HCT116 (cell line): ENCODE measurements around the gene DOCK1. TPM values are rescaled to one million over a fixed set of nuclear protein-coding genes. Genes with fewer than 3 reads are reported as not detected.

ENCODE experiments used
- ATAC-seq: fragments of 200-7000 bp; cut with Tn5 transposase; 2 replicates; pipeline ENCODE4 v1.9.1; 2020; ENCODE audit warnings: mild to moderate bottlenecking, moderate library complexity
- BruUV-seq: library from RNA; stranded (reverse); fragments of 400-500 nt; replicated peaks from 2 replicates; lab custom pipeline; 2021; lab: Mats Ljungman, UMichigan
- CTCF ChIA-PET: fragments of 300-600 bp; sonication (Branson Sonifier 250); formaldehyde crosslinking; loops from one replicate; lab custom pipeline; 2021; ENCODE audit warnings: antibody characterized with exemption; lab: Charles Lee
- POLR2A ChIA-PET: fragments of 300-600, 350-600 bp; sonication (Branson Sonifier 250); formaldehyde crosslinking; loops from one replicate; lab custom pipeline; 2021; ENCODE audit warnings: antibody characterized with exemption; lab: Charles Lee
- RAD21 ChIA-PET, 2 experiments: fragments of 300-600 bp; sonication (Branson Sonifier 250); formaldehyde crosslinking; loops; one replicate each; lab custom pipeline; 2023; ENCODE audit warnings: low total read pairs in 2 of 2; ENCODE audit not compliant: uncharacterized antibody in 2 of 2, unreplicated experiment in 2 of 2, low non-redundant PET in 1 of 2; lab: Charles Lee
- DNase-seq: peaks from one replicate; pipeline ENCODE4 v3.0.0-alpha.2; 2010; ENCODE audit warnings: low read depth, low spot score
- H2AFZ ChIP-seq: fragments of 200-600 bp; shearing (Covaris generic), sonication (generic); 2 replicates; pipeline ENCODE4 v1.6.1; 2017; ENCODE audit warnings: low read depth, mixed run types, mixed read lengths, antibody characterized with exemption, low read length; ENCODE audit not compliant: poor library complexity, severe bottlenecking
- H3K27ac ChIP-seq: 2 replicates; pipeline ENCODE4 v1.5.1; 2012; ENCODE audit warnings: low read depth, low read length
- H3K27me3 ChIP-seq: fragments of 200-600 bp; sonication (generic); 2 replicates; pipeline ENCODE4 v1.6.1; 2016; ENCODE audit warnings: mixed run types, low read length, mixed read lengths; ENCODE audit not compliant: insufficient read depth
- H3K36me3 ChIP-seq, 2 experiments: fragments of 200-500 bp in 1 of 2; fragments of 200-600 bp in 1 of 2; sonication (Bioruptor generic) in 1 of 2; sonication (generic) in 1 of 2; 2 replicates each; pipeline versions ENCODE4 v1.5.1 to v1.6.1; 2014 to 2016; ENCODE audit warnings: low read length in 2 of 2, inconsistent platforms in 1 of 2, mixed read lengths in 1 of 2, mixed run types in 1 of 2; ENCODE audit not compliant: insufficient read depth in 2 of 2, control insufficient read depth in 1 of 2
- H3K4me1 ChIP-seq, 2 experiments: fragments of 200-600 bp in 1 of 2; sonication (generic) in 1 of 2; 2 replicates each; pipeline versions ENCODE4 v1.5.1 to v1.6.1; 2012 to 2017; ENCODE audit warnings: low read length in 2 of 2, inconsistent platforms in 1 of 2, mild to moderate bottlenecking in 1 of 2, mixed read lengths in 1 of 2, mixed run types in 1 of 2, moderate library complexity in 1 of 2; ENCODE audit not compliant: insufficient read depth in 2 of 2, control insufficient read depth in 1 of 2
- H3K4me2 ChIP-seq: fragments of 200-600 bp; sonication (generic); 2 replicates; pipeline ENCODE4 v1.6.1; 2017; ENCODE audit warnings: mixed run types, low read length, mixed read lengths
- H3K4me3 ChIP-seq, 2 experiments: fragments of 200-600 bp in 1 of 2; sonication (generic) in 1 of 2; replicated peaks in 1 of 2; 2 replicates each; pipeline ENCODE4 v1.5.1; 2011 to 2016; ENCODE audit warnings: low read length in 2 of 2, control low read depth in 1 of 2, low read depth in 1 of 2, mild to moderate bottlenecking in 1 of 2, mixed read lengths in 1 of 2, mixed run types in 1 of 2
- H3K79me2 ChIP-seq: fragments of 200-600 bp; sonication (generic); 2 replicates; pipeline ENCODE4 v1.6.1; 2017; ENCODE audit warnings: mild to moderate bottlenecking, mixed run types, low read length, moderate library complexity, mixed read lengths; ENCODE audit not compliant: insufficient read depth
- H3K9ac ChIP-seq: fragments of 200-600 bp; sonication (generic); 2 replicates; pipeline ENCODE4 v1.6.1; 2016; ENCODE audit warnings: low read length, mixed read lengths
- H3K9me2 ChIP-seq: fragments of 200-600 bp; sonication (generic), shearing (Covaris generic); 2 replicates; pipeline ENCODE4 v1.6.1; 2017; ENCODE audit warnings: mixed run types, mild to moderate bottlenecking, moderate library complexity; ENCODE audit not compliant: insufficient read depth
- H3K9me3 ChIP-seq, 2 experiments: fragments of 200-500 bp in 1 of 2; fragments of 200-600 bp in 1 of 2; sonication (Bioruptor generic) in 1 of 2; sonication (generic) in 1 of 2; 2 replicates each; pipeline ENCODE4 v1.6.1; 2014 to 2017; ENCODE audit warnings: low read length in 2 of 2, mixed read lengths in 2 of 2, inconsistent platforms in 1 of 2, low read depth in 1 of 2, mild to moderate bottlenecking in 1 of 2, mixed run types in 1 of 2, moderate library complexity in 1 of 2; ENCODE audit not compliant: control insufficient read depth in 1 of 2, insufficient read depth in 1 of 2
- H4K20me1 ChIP-seq: fragments of 200-600 bp; sonication (generic), shearing (Covaris generic); 2 replicates; pipeline ENCODE4 v1.6.1; 2017; ENCODE audit warnings: mixed run types, mild to moderate bottlenecking, moderate library complexity; ENCODE audit not compliant: insufficient read depth
- CBX3 ChIP-seq: IDR thresholded peaks from 2 replicates; pipeline ENCODE4 v1.6.1; 2012; ENCODE audit warnings: low read depth
- CEBPB ChIP-seq: IDR thresholded peaks from 2 replicates; pipeline ENCODE4 v1.6.1; 2012; ENCODE audit warnings: low read depth
- EGR1 ChIP-seq: IDR thresholded peaks from 2 replicates; pipeline ENCODE4 v1.6.1; 2012; ENCODE audit warnings: low read depth
- ELF1 ChIP-seq: IDR thresholded peaks from 2 replicates; pipeline ENCODE4 v1.6.1; 2012; ENCODE audit warnings: low read depth, borderline replicate concordance
- FOSL1 ChIP-seq: IDR thresholded peaks from 2 replicates; pipeline ENCODE4 v1.6.1; 2012; ENCODE audit warnings: low read depth
- JUND ChIP-seq: IDR thresholded peaks from 2 replicates; pipeline ENCODE4 v1.6.1; 2012
- POLR2AphosphoS5 ChIP-seq: IDR thresholded peaks from 2 replicates; pipeline ENCODE4 v1.6.1; 2011; ENCODE audit warnings: mild to moderate bottlenecking, low read depth, low read length, moderate library complexity
- RAD21 ChIP-seq: IDR thresholded peaks from 2 replicates; pipeline ENCODE4 v1.6.1; 2012; ENCODE audit warnings: low read depth, mild to moderate bottlenecking
- SIN3A ChIP-seq: IDR thresholded peaks from 2 replicates; pipeline ENCODE4 v1.6.1; 2012; ENCODE audit warnings: low read depth
- SP1 ChIP-seq: IDR thresholded peaks from 2 replicates; pipeline ENCODE4 v1.6.1; 2012; ENCODE audit warnings: low read depth
- SRF ChIP-seq: IDR thresholded peaks from 2 replicates; pipeline ENCODE4 v1.6.1; 2012; ENCODE audit warnings: low read depth
- TCF7L2 ChIP-seq: IDR thresholded peaks from 2 replicates; pipeline ENCODE4 v1.7.0; 2011; ENCODE audit warnings: borderline replicate concordance, inconsistent platforms; ENCODE audit not compliant: insufficient read depth, insufficient read length; ENCODE audit errors: extremely low read depth
- ZFX ChIP-seq: fragments of 450-650 bp; IDR thresholded peaks from 2 replicates; pipeline ENCODE4 v1.6.1; 2017
- ZNF274 ChIP-seq: fragments of 200-500 bp; sonication (Bioruptor generic); IDR thresholded peaks from 2 replicates; pipeline ENCODE4 v1.6.1; 2014; ENCODE audit warnings: mild to moderate bottlenecking, low read depth, low read length, inconsistent platforms
- intact Hi-C: fragments of 100-400 bp; cut with micrococcal nuclease; formaldehyde crosslinking; loops from 2 replicates; pipeline ENCODE4 v1.10.0; 2022
- total RNA-seq: library from RNA; stranded (reverse); gene quantifications from one replicate; pipeline ENCODE4 v1.2.1, GENCODE V29; 2021; ENCODE audit not compliant: unreplicated experiment
- TF ChIP-seq, protein P1 (sequence below): IDR thresholded peaks from 2 replicates; pipeline ENCODE4 v1.6.1; 2012
- TF ChIP-seq, protein P2 (sequence below): IDR thresholded peaks from 2 replicates; pipeline ENCODE4 v1.6.1; 2011; ENCODE audit warnings: mild to moderate bottlenecking, low read length, moderate library complexity; ENCODE audit not compliant: insufficient replicate concordance; ENCODE audit errors: extremely low read depth
- TF ChIP-seq, protein P3 (sequence below): IDR thresholded peaks from 2 replicates; pipeline ENCODE4 v1.6.1; 2012; ENCODE audit warnings: low read depth
- TF ChIP-seq, protein P4 (sequence below): IDR thresholded peaks from 2 replicates; pipeline ENCODE4 v1.6.1; 2012

DOCK1 gene
- total RNA-seq, 1 experiment from 2014 or later: 46.5 TPM

DNA sequence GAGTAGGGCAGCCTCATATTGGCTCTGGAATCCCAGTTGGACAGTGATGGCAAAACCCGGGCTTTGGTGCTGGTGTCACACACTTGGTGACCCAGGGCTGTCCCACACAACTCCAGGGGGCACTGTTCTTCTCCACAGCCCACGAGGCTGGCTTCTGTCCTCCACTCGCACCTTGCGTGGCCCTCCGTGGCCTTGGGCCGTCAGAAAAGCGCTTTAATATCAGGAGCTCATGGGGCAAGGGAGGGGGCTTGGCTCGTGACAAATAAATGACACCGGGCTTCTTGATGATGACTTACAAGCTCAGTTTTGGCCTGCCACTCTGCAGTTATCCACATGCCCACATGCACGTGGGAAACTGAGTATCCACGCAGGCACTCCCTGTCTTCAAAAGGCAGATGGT is 8.1 kb downstream of the DOCK1 start:
- Histone ChIP-seq H3K27ac (no peak overlapping the region), H3K4me2 (no peak overlapping the region), H3K36me3 (no peaks in the 10 kb centered on the region), H3K9me2 (no peaks in the 10 kb centered on the region), H4K20me1 (no peaks in the 10 kb centered on the region), H3K4me3 (no peak overlapping the region), H3K27me3 (no peaks in the 10 kb centered on the region), H2AFZ (no peak overlapping the region), H3K9ac (no peak overlapping the region), H3K79me2 (peaks cover 97% of the 10 kb centered on the region), H3K9me3 (peaks cover 0 to 5% of the 10 kb centered on the region in 2 experiments; a peak in 1 of 4 replicates), H3K4me1 (no peaks in the 10 kb centered on the region)
- intact Hi-C loops: no loop called here
- TF ChIP-seq ELF1 (no peak), ZFX (no peak), SIN3A (no peak), RAD21 (no peak), CBX3 (no peak), TCF7L2 (no peak), FOSL1 (no peak), POLR2AphosphoS5 (no peak), SP1 (no peak), CEBPB (no peak), SRF (no peak), JUND (no peak), EGR1 (no peak), ZNF274 (no peak)
- TF ChIP-seq, protein P1, sequence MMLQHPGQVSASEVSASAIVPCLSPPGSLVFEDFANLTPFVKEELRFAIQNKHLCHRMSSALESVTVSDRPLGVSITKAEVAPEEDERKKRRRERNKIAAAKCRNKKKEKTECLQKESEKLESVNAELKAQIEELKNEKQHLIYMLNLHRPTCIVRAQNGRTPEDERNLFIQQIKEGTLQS: no peak
- TF ChIP-seq, protein P2, sequence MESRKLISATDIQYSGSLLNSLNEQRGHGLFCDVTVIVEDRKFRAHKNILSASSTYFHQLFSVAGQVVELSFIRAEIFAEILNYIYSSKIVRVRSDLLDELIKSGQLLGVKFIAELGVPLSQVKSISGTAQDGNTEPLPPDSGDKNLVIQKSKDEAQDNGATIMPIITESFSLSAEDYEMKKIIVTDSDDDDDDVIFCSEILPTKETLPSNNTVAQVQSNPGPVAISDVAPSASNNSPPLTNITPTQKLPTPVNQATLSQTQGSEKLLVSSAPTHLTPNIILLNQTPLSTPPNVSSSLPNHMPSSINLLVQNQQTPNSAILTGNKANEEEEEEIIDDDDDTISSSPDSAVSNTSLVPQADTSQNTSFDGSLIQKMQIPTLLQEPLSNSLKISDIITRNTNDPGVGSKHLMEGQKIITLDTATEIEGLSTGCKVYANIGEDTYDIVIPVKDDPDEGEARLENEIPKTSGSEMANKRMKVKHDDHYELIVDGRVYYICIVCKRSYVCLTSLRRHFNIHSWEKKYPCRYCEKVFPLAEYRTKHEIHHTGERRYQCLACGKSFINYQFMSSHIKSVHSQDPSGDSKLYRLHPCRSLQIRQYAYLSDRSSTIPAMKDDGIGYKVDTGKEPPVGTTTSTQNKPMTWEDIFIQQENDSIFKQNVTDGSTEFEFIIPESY: no peak
- TF ChIP-seq, protein P3, sequence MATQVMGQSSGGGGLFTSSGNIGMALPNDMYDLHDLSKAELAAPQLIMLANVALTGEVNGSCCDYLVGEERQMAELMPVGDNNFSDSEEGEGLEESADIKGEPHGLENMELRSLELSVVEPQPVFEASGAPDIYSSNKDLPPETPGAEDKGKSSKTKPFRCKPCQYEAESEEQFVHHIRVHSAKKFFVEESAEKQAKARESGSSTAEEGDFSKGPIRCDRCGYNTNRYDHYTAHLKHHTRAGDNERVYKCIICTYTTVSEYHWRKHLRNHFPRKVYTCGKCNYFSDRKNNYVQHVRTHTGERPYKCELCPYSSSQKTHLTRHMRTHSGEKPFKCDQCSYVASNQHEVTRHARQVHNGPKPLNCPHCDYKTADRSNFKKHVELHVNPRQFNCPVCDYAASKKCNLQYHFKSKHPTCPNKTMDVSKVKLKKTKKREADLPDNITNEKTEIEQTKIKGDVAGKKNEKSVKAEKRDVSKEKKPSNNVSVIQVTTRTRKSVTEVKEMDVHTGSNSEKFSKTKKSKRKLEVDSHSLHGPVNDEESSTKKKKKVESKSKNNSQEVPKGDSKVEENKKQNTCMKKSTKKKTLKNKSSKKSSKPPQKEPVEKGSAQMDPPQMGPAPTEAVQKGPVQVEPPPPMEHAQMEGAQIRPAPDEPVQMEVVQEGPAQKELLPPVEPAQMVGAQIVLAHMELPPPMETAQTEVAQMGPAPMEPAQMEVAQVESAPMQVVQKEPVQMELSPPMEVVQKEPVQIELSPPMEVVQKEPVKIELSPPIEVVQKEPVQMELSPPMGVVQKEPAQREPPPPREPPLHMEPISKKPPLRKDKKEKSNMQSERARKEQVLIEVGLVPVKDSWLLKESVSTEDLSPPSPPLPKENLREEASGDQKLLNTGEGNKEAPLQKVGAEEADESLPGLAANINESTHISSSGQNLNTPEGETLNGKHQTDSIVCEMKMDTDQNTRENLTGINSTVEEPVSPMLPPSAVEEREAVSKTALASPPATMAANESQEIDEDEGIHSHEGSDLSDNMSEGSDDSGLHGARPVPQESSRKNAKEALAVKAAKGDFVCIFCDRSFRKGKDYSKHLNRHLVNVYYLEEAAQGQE: no peak
- TF ChIP-seq, protein P4, sequence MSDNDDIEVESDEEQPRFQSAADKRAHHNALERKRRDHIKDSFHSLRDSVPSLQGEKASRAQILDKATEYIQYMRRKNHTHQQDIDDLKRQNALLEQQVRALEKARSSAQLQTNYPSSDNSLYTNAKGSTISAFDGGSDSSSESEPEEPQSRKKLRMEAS: no peak
- ChIA-PET RAD21 (no interaction called here), POLR2A (no interaction called here), CTCF (no interaction called here)
- ATAC-seq (no peak), DNase-seq (no peak)
- BruUV-seq: no TSS peak
